ENCODE data around the gene RAPGEF3.
A peak's percentile ranks its signal among the peaks of the same experiment; 100 is the strongest.

The RAPGEF3 gene

DNA sequence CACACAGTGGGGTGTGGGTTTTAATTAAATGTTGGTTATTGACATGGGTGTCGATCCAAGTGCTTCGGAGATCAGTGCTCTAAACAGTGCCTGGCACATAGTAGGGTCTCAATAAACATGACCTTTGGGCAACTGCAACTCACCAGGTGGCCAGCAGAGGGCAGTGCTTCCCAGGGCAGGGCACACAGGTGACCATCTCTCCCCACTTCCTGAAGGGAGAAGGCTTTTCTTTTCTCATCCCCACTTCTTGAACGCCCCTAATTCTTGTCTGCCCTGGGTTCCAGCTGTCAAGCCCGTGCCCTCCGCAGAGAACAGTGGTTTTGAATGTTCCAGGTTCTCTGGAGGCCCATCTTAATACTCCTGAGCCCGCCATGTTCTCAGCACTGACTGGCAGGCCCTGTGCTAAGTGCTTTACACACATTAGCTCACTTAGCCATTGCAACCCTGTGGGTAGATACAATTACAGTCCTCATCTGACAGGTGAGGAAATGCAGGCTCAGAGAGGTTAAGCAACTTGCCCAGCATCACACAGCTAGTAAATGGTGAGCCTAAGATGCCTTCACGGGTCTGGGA lies 16.3 kb downstream of the RAPGEF3 start:
- no peak for DNase-seq

GRCh38 chr12:47741340-47741703 lies 17.4 kb downstream of the RAPGEF3 start:
- no peak for DNase-seq

DNA sequence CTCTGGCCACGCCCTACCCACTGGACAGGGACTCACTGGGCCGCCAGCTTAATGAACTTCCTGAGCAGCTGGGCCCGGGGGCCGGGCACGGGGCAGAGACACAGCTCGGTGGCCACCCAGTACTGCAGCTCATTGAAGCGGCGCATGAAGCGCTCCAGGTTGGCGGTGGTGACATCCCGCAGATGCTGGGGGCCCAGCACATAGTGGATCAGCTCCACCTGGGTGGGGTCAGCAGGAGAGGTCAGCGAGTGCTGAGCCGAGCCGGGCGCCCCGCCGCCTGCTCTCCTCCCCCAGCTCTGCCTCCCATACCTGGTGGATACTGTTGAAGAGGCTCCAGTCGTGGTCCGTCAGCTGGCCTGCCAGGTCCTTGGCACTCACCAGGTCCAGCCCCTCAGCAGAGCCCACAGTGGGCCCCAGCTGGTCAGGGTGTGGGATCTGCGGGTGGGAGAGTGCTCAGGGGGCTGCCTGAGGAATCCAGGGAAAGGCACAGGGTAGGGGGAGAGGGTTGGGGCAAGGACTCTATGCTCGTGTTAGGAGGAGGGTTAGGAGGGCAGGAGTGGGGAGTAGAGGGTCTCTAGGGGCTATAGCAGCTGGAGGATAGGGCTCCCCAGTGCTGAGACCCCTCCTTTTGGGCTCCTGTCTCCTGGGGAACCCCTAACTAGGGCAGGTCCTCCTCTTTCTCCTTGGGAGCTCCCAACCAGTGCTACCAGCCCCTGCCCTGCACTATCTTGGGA lies 17.9 kb downstream of the RAPGEF3 start:
- no peak for DNase-seq

GRCh38 chr12:47739979-47740378 lies 18.7 kb downstream of the RAPGEF3 start:
- DNase-seq = no peak

GRCh38 chr12:47739297-47739696 lies 19.4 kb downstream of the RAPGEF3 start:
- DNase-seq = no peak

- DNase-seq = no peak
Observed at GRCh38 chr12:47737936-47738594, 20.6 kb downstream of the RAPGEF3 start.

DNA sequence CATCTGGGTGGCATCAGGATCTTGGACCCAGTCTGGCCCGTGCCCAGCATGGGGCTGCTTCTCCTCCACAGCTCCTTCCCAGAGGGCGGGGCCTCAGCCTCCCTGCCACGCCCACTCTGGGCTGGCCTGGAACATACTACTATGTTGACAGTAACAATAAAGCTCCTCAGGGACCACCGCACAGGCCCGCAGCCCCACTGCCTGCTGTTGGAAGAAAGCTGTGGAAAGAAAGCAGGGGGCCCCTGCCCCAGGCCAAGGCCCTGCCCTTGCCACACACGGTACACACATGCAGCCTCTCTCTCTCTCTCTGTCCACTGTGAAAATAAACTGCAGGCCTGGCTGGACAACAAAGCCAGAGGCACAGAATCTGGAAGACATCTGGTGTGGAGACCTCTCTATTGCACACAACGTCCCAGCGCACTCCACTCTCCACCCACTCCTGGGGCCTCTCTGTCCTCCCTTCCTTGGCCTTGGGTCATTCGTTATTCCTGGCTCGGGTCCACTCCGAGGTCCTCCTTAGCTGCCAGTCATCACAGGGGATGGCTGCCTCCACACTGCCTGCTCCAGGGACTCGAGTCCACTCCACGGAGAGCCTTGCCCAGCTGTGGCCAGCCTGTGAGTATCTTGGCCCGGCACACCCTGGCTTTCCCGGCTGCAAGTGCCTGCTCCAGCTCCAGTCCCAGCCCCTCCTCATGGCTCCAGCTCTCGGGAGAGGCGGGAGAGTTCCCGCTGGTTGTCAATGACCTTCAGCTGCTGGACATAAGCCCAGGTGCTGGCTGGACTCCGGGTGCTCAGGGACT lies 21.6 kb downstream of the RAPGEF3 start:
- DNase-seq = peak; percentile 26

DNA sequence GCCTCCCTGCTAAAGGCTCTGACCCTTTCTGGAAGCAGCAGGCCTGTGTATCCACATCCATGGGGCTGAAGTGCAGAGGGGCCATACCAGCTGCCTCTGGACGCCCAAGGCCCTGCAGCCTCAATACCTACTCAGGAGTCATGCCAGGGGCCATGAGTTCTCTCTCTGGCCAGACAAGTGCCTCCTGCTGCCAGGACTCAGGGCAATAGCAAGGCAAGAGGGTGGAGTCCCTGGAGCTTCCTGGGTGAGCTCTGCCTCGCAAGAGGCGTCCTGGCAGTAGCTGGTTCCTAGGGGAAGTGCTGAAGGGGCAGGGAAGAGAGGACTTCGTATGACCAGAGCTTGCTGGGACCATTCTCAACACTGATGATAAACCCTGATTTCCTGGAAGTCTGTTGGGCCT lies 22.5 kb downstream of the RAPGEF3 start:
- no peak for DNase-seq

GRCh38 chr12:47735649-47736048 lies 23.0 kb downstream of the RAPGEF3 start:
- DNase-seq = no peak

- DNase-seq = no peak
Observed at GRCh38 chr12:47734725-47735480, 23.8 kb downstream of the RAPGEF3 start.

- no peak for DNase-seq
Observed at GRCh38 chr12:47733142-47733541, 25.5 kb downstream of the RAPGEF3 start.

GRCh38 chr12:47732504-47732903 lies 26.2 kb downstream of the RAPGEF3 start:
- DNase-seq = no peak

- no peak for DNase-seq
Observed at GRCh38 chr12:47731723-47732122, 27.0 kb downstream of the RAPGEF3 start.

DNA sequence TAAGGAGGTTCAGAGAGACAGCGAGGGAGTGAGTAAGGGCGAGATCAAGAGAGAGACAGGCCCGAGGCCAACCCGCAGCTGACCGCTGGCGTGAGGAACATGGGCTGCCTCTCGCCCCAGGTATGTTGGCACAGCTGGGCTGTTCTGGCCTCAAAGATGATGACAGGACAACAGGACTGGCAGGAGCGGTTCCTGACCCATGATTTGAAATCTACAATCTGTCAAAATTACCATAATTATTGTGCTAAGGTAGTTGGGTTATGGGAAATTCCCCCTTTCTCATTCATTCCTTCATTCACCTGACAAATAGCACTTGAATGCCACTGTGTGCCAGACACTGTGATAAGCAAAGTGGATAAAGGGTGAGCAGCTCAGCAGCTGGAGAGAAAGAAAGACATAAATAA lies 28.3 kb downstream of the RAPGEF3 start:
- no peak for DNase-seq

DNA sequence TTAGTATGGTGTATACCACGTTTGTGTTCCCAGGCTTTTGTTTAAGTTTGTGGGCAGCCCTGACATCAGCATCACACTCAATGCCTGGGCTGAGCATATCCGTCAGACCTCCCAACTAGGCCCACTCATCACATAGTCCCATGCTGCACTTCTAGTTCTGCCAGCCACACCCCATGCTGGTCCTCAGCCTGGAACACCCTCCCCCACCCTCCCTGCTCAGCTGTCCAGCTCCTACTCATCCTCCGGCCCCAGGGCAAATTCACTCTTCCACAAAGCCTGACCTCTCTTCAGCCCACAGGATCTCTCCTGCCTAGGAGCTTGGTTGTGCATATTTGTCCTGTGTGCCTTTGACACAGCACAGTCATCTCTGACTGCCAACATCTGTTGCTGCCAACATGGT lies 29.4 kb downstream of the RAPGEF3 start:
- DNase-seq = no peak

- DNase-seq = peak; percentile 89
Observed at GRCh38 chr12:47725893-47726292, 32.8 kb downstream of the RAPGEF3 start.

- no peak for DNase-seq
Observed at GRCh38 chr12:47725091-47725772, 33.4 kb downstream of the RAPGEF3 start, which contains the start of gene ENDOU. Gene ENDOU (minus strand): TSS chr12:47725490. CDS start chr12:47725413, 77 bp downstream.

DNA sequence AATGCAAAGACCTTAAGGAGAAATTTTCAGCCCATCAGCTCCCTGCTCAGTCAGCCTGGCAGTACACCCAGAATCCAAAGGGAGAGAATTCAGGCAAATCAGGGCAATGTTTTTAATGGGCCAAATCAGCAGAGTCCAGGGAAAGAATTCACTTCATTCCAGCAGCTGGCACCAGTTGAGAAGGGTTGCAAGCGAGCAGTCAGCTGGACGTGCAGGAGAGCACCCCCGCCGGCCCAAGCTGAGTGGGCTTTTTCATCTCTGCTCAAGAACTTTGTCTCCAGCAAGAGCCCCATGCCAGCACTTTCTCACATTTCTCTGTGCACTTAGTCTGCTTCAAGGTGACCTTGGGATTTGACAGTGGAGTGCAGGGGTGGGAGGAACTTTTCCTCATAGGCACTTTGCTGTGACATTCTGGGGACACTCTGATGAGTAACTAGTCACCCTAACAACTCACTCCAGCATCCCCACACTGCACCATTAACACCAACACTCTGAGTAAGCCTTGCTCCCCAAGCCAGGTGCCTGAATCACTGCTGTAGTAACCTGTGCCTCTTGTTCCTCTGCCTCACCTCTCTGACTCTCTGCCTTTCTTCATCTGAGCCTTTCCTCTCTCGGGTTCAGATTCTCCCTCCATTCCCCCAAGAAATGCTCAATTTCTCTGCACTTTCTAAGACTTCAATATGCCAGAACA lies 35.6 kb downstream of the RAPGEF3 start:
- no peak for DNase-seq

DNA sequence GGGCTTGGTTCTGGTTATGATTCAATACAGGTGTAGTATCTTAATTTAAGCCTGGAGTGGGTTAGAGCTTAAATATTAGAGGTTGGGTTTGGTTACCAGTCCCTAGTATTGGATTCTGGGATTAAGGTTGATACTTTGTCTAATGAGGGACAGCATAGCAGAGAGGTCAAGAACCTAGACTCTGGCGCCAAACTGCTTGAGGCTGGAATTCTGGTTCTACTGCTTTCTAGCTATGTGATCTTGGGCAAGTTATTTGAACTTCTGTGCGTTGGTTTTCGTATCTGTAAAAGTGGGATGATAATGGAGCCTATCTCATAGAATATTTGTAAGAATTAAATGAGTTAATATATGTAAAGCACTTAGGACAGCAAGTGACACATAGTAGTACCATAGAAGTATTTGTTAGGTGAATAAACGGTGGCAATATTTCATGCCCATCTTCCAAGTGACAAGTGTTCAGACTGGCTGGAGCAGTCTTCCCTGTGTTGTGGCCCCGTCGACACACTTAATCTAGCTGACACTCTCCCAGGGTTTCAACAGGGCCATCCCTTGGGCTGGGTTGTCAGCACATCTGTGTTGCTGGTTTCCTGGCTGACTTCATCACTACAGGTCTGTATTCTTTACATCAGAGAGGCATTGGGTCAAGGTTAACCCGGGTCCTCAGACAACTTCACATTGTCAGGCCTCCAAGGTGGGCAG lies 36.4 kb downstream of the RAPGEF3 start:
- DNase-seq = no peak

GRCh38 chr12:47721431-47721973 lies 37.2 kb downstream of the RAPGEF3 start:
- DNase-seq = peak; percentile 39

Measured in fibroblast of skin of abdomen (primary cell).